ENCODE results near the gene OR10R2. TPM values are rescaled to one million over a fixed set of nuclear protein-coding genes. Genes with fewer than 3 reads are reported as not detected.

Gene OR10R2
- total RNA-seq, 4 donors from 2014 or later: not detected

DNA sequence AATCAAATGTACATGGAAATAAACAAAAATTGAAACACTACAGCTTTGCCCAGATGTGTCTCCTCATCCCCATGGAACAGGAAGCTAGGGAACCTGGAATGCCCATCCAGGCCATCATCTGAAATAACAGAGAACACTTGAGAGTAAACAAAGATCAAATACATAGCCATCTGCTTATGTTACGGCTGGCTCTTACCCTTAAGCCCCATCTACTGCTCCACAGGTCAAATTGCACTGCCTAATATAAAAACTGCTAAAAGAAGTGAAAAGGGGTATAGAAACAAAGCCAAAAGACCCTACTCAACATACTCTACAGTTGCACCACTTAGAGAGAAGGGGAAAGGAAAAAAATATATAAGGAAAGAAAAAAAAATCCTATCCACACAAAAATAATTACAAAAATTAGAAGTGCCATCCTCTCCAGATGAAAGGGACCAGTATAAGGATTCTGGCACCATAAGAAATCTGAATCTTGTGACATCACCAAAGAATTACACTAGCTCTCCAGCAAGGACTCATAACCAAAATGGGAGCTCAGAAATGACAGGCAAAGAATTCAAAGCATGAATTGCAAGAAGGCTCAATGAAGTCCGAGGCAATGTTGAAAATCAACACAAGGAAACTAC, 55.3 kb downstream of the OR10R2 start:
- H3K4me3 ChIP-seq: no peak overlapping the region
- H3K4me1 ChIP-seq: no peaks in the 10 kb centered on the region
- H3K9me3 ChIP-seq: no peaks in the 10 kb centered on the region
- no peaks in the 10 kb centered on the region for H3K36me3 ChIP-seq
- TF ChIP-seq POLR2A (IDR thresholded peaks at IDR 0.05): no peak
- TF ChIP-seq, protein P1, sequence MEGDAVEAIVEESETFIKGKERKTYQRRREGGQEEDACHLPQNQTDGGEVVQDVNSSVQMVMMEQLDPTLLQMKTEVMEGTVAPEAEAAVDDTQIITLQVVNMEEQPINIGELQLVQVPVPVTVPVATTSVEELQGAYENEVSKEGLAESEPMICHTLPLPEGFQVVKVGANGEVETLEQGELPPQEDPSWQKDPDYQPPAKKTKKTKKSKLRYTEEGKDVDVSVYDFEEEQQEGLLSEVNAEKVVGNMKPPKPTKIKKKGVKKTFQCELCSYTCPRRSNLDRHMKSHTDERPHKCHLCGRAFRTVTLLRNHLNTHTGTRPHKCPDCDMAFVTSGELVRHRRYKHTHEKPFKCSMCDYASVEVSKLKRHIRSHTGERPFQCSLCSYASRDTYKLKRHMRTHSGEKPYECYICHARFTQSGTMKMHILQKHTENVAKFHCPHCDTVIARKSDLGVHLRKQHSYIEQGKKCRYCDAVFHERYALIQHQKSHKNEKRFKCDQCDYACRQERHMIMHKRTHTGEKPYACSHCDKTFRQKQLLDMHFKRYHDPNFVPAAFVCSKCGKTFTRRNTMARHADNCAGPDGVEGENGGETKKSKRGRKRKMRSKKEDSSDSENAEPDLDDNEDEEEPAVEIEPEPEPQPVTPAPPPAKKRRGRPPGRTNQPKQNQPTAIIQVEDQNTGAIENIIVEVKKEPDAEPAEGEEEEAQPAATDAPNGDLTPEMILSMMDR (IDR thresholded peaks at IDR 0.05): no peak
- no peak overlapping the region for H3K27ac ChIP-seq
- H3K27me3 ChIP-seq: no peaks in the 10 kb centered on the region
- no peak for DNase-seq

Other genes with a start within 250 kb of the OR10R2 start
- not detected for gene CD1A, start 217.8 kb upstream of the OR10R2 start, total RNA-seq
- gene CD1C, start 182.3 kb upstream of the OR10R2 start, total RNA-seq: 10 to 100 TPM in 1 of 4 donors, 1 to 10 TPM in 1, not detected in 2; 1.3 to 15.7 TPM
- not detected for gene CD1B, start 140.7 kb upstream of the OR10R2 start, total RNA-seq
- gene CD1E, start 118.3 kb upstream of the OR10R2 start, total RNA-seq: not detected
- gene OR10T2, start 72.8 kb upstream of the OR10R2 start, total RNA-seq: not detected
- gene OR10K2, start 46.0 kb upstream of the OR10R2 start, total RNA-seq: not detected
- gene OR10K1, start 10.4 kb upstream of the OR10R2 start, total RNA-seq: not detected
- gene OR6Y1, start 82.2 kb downstream of the OR10R2 start, total RNA-seq: not detected
- gene OR6P1, start 98.4 kb downstream of the OR10R2 start, total RNA-seq: not detected
- gene OR10X1, start 107.7 kb downstream of the OR10R2 start, total RNA-seq: not detected
- gene OR10Z1, start 133.0 kb downstream of the OR10R2 start, total RNA-seq: not detected
- gene SPTA1, start 214.5 kb downstream of the OR10R2 start, total RNA-seq: not detected
- gene OR6K2, start 228.4 kb downstream of the OR10R2 start, total RNA-seq: not detected
- gene OR6K3, start 248.5 kb downstream of the OR10R2 start, total RNA-seq: not detected

Measured in Peyer's patch (tissue), 4 donors.